HCT116 (cell line): ENCODE data around the gene COL23A1. TPM values are rescaled to one million over a fixed set of nuclear protein-coding genes. Genes with fewer than 3 reads are reported as not detected.

Experiments
- ATAC-seq: fragments of 200-7000 bp; cut with Tn5 transposase; 2 replicates; pipeline ENCODE4 v1.9.1; 2020; ENCODE audit warnings: mild to moderate bottlenecking, moderate library complexity
- BruUV-seq: library from RNA; stranded (reverse); fragments of 400-500 nt; replicated peaks from 2 replicates; lab custom pipeline; 2021; lab: Mats Ljungman, UMichigan
- CTCF ChIA-PET: fragments of 300-600 bp; sonication (Branson Sonifier 250); formaldehyde crosslinking; loops from one replicate; lab custom pipeline; 2021; ENCODE audit warnings: antibody characterized with exemption; lab: Charles Lee
- POLR2A ChIA-PET: fragments of 300-600, 350-600 bp; sonication (Branson Sonifier 250); formaldehyde crosslinking; loops from one replicate; lab custom pipeline; 2021; ENCODE audit warnings: antibody characterized with exemption; lab: Charles Lee
- RAD21 ChIA-PET, 2 experiments: fragments of 300-600 bp; sonication (Branson Sonifier 250); formaldehyde crosslinking; loops; one replicate each; lab custom pipeline; 2023; ENCODE audit warnings: low total read pairs in 2 of 2; ENCODE audit not compliant: uncharacterized antibody in 2 of 2, unreplicated experiment in 2 of 2, low non-redundant PET in 1 of 2; lab: Charles Lee
- DNase-seq: peaks from one replicate; pipeline ENCODE4 v3.0.0-alpha.2; 2010; ENCODE audit warnings: low read depth, low spot score
- H2AFZ ChIP-seq: fragments of 200-600 bp; shearing (Covaris generic), sonication (generic); 2 replicates; pipeline ENCODE4 v1.6.1; 2017; ENCODE audit warnings: low read depth, mixed run types, mixed read lengths, antibody characterized with exemption, low read length; ENCODE audit not compliant: poor library complexity, severe bottlenecking
- H3K27ac ChIP-seq: 2 replicates; pipeline ENCODE4 v1.5.1; 2012; ENCODE audit warnings: low read depth, low read length
- H3K27me3 ChIP-seq: fragments of 200-600 bp; sonication (generic); 2 replicates; pipeline ENCODE4 v1.6.1; 2016; ENCODE audit warnings: mixed run types, low read length, mixed read lengths; ENCODE audit not compliant: insufficient read depth
- H3K36me3 ChIP-seq, 2 experiments: fragments of 200-500 bp in 1 of 2; fragments of 200-600 bp in 1 of 2; sonication (Bioruptor generic) in 1 of 2; sonication (generic) in 1 of 2; 2 replicates each; pipeline versions ENCODE4 v1.5.1 to v1.6.1; 2014 to 2016; ENCODE audit warnings: low read length in 2 of 2, inconsistent platforms in 1 of 2, mixed read lengths in 1 of 2, mixed run types in 1 of 2; ENCODE audit not compliant: insufficient read depth in 2 of 2, control insufficient read depth in 1 of 2
- H3K4me1 ChIP-seq, 2 experiments: fragments of 200-600 bp in 1 of 2; sonication (generic) in 1 of 2; 2 replicates each; pipeline versions ENCODE4 v1.5.1 to v1.6.1; 2012 to 2017; ENCODE audit warnings: low read length in 2 of 2, inconsistent platforms in 1 of 2, mild to moderate bottlenecking in 1 of 2, mixed read lengths in 1 of 2, mixed run types in 1 of 2, moderate library complexity in 1 of 2; ENCODE audit not compliant: insufficient read depth in 2 of 2, control insufficient read depth in 1 of 2
- H3K4me2 ChIP-seq: fragments of 200-600 bp; sonication (generic); 2 replicates; pipeline ENCODE4 v1.6.1; 2017; ENCODE audit warnings: mixed run types, low read length, mixed read lengths
- H3K4me3 ChIP-seq, 2 experiments: fragments of 200-600 bp in 1 of 2; sonication (generic) in 1 of 2; replicated peaks in 1 of 2; 2 replicates each; pipeline ENCODE4 v1.5.1; 2011 to 2016; ENCODE audit warnings: low read length in 2 of 2, control low read depth in 1 of 2, low read depth in 1 of 2, mild to moderate bottlenecking in 1 of 2, mixed read lengths in 1 of 2, mixed run types in 1 of 2
- H3K79me2 ChIP-seq: fragments of 200-600 bp; sonication (generic); 2 replicates; pipeline ENCODE4 v1.6.1; 2017; ENCODE audit warnings: mild to moderate bottlenecking, mixed run types, low read length, moderate library complexity, mixed read lengths; ENCODE audit not compliant: insufficient read depth
- H3K9ac ChIP-seq: fragments of 200-600 bp; sonication (generic); 2 replicates; pipeline ENCODE4 v1.6.1; 2016; ENCODE audit warnings: low read length, mixed read lengths
- H3K9me2 ChIP-seq: fragments of 200-600 bp; sonication (generic), shearing (Covaris generic); 2 replicates; pipeline ENCODE4 v1.6.1; 2017; ENCODE audit warnings: mixed run types, mild to moderate bottlenecking, moderate library complexity; ENCODE audit not compliant: insufficient read depth
- H3K9me3 ChIP-seq, 2 experiments: fragments of 200-500 bp in 1 of 2; fragments of 200-600 bp in 1 of 2; sonication (Bioruptor generic) in 1 of 2; sonication (generic) in 1 of 2; 2 replicates each; pipeline ENCODE4 v1.6.1; 2014 to 2017; ENCODE audit warnings: low read length in 2 of 2, mixed read lengths in 2 of 2, inconsistent platforms in 1 of 2, low read depth in 1 of 2, mild to moderate bottlenecking in 1 of 2, mixed run types in 1 of 2, moderate library complexity in 1 of 2; ENCODE audit not compliant: control insufficient read depth in 1 of 2, insufficient read depth in 1 of 2
- H4K20me1 ChIP-seq: fragments of 200-600 bp; sonication (generic), shearing (Covaris generic); 2 replicates; pipeline ENCODE4 v1.6.1; 2017; ENCODE audit warnings: mixed run types, mild to moderate bottlenecking, moderate library complexity; ENCODE audit not compliant: insufficient read depth
- CBX3 ChIP-seq: IDR thresholded peaks from 2 replicates; pipeline ENCODE4 v1.6.1; 2012; ENCODE audit warnings: low read depth
- CEBPB ChIP-seq: IDR thresholded peaks from 2 replicates; pipeline ENCODE4 v1.6.1; 2012; ENCODE audit warnings: low read depth
- EGR1 ChIP-seq: IDR thresholded peaks from 2 replicates; pipeline ENCODE4 v1.6.1; 2012; ENCODE audit warnings: low read depth
- ELF1 ChIP-seq: IDR thresholded peaks from 2 replicates; pipeline ENCODE4 v1.6.1; 2012; ENCODE audit warnings: low read depth, borderline replicate concordance
- EZH2 ChIP-seq: fragments of 200-600 bp; sonication (generic); IDR thresholded peaks from 2 replicates; pipeline ENCODE4 v1.6.1; 2017; ENCODE audit warnings: antibody characterized with exemption, mixed run types
- EZH2phosphoT487 ChIP-seq: fragments of 200-600 bp; IDR thresholded peaks from 2 replicates; pipeline ENCODE4 v1.6.1; 2018; ENCODE audit warnings: antibody characterized with exemption, borderline replicate concordance
- JUND ChIP-seq: IDR thresholded peaks from 2 replicates; pipeline ENCODE4 v1.6.1; 2012
- POLR2A ChIP-seq: IDR thresholded peaks from 2 replicates; pipeline ENCODE4 v1.7.0; 2011; ENCODE audit warnings: borderline replicate concordance; ENCODE audit not compliant: insufficient read depth, insufficient read length; ENCODE audit errors: extremely low read depth
- RAD21 ChIP-seq: IDR thresholded peaks from 2 replicates; pipeline ENCODE4 v1.6.1; 2012; ENCODE audit warnings: low read depth, mild to moderate bottlenecking
- SP1 ChIP-seq: IDR thresholded peaks from 2 replicates; pipeline ENCODE4 v1.6.1; 2012; ENCODE audit warnings: low read depth
- TCF7L2 ChIP-seq: IDR thresholded peaks from 2 replicates; pipeline ENCODE4 v1.7.0; 2011; ENCODE audit warnings: borderline replicate concordance, inconsistent platforms; ENCODE audit not compliant: insufficient read depth, insufficient read length; ENCODE audit errors: extremely low read depth
- YY1 ChIP-seq: IDR thresholded peaks from 2 replicates; pipeline ENCODE4 v1.6.1; 2011; ENCODE audit warnings: low read length, low read depth, moderate library complexity, mild to moderate bottlenecking; ENCODE audit not compliant: insufficient replicate concordance; ENCODE audit errors: extremely low read depth
- ZFX ChIP-seq: fragments of 450-650 bp; IDR thresholded peaks from 2 replicates; pipeline ENCODE4 v1.6.1; 2017
- ZNF274 ChIP-seq: fragments of 200-500 bp; sonication (Bioruptor generic); IDR thresholded peaks from 2 replicates; pipeline ENCODE4 v1.6.1; 2014; ENCODE audit warnings: mild to moderate bottlenecking, low read depth, low read length, inconsistent platforms
- intact Hi-C: fragments of 100-400 bp; cut with micrococcal nuclease; formaldehyde crosslinking; loops from 2 replicates; pipeline ENCODE4 v1.10.0; 2022
- total RNA-seq: library from RNA; stranded (reverse); gene quantifications from one replicate; pipeline ENCODE4 v1.2.1, GENCODE V29; 2021; ENCODE audit not compliant: unreplicated experiment
- TF ChIP-seq, protein P1 (sequence below), 3 experiments: fragments of 200-600 bp in 1 of 3; sonication (generic) in 1 of 3; IDR thresholded peaks in 2 of 3; conservative IDR thresholded peaks in 1 of 3; 2 replicates each; pipeline ENCODE4 v1.5.1; 2012 to 2017; ENCODE audit warnings: low read depth in 2 of 3, low read length in 2 of 3, antibody characterized with exemption in 1 of 3, borderline replicate concordance in 1 of 3, control low read depth in 1 of 3, mild to moderate bottlenecking in 1 of 3, mixed read lengths in 1 of 3, mixed run types in 1 of 3, moderate library complexity in 1 of 3; ENCODE audit not compliant: insufficient read depth in 1 of 3
- TF ChIP-seq, protein P2 (sequence below): IDR thresholded peaks from 2 replicates; pipeline ENCODE4 v1.6.1; 2012; ENCODE audit warnings: low read depth

The COL23A1 gene
- total RNA-seq, 1 experiment from 2014 or later = not detected

DNA sequence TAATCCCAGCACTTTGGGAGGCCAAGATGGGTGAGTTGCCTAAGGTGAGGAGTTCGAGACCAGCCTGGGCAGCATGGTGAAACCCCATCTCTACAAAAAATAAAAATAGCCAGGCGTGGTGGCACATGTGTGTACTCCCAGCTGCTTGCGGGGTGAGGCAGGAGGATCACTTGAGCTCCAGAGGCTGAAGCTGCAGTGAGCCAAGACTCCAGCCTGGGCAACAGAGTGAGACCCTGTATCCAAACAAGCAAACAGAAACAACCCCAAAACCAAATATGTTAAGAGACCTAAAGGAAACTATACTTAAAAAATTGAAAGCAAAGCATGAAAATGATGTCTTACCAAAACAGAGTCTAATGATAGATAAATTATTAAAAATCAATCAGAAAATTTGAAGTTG is 373.4 kb downstream of the COL23A1 start:
- ChIA-PET RAD21 (no interaction called here), POLR2A (interaction anchor here (0.7 kb wide), 1 partner anchor 10 kb away, joined by 3 read pairs; no protein-coding TSS in a partner anchor), CTCF (no interaction called here)
- no peak overlapping the region for H3K9ac ChIP-seq
- DNase-seq = no peak
- H3K4me1 ChIP-seq = peaks cover 3 to 14% of the 10 kb centered on the region in 2 experiments; a peak in 3 of 4 replicates
- BruUV-seq = no TSS peak
- H3K27me3 ChIP-seq = no peaks in the 10 kb centered on the region
- no peak overlapping the region for H2AFZ ChIP-seq
- H3K9me2 ChIP-seq = no peaks in the 10 kb centered on the region
- no peak for TF ChIP-seq EGR1
- TF ChIP-seq CEBPB = no peak
- no peak for TF ChIP-seq SP1
- TF ChIP-seq YY1 = no peak
- no peak for TF ChIP-seq TCF7L2
- no peak for TF ChIP-seq EZH2phosphoT487
- TF ChIP-seq RAD21 = no peak
- TF ChIP-seq EZH2 = no peak
- TF ChIP-seq CBX3 = no peak
- TF ChIP-seq POLR2A = no peak
- no peak for TF ChIP-seq ZNF274
- no peak for TF ChIP-seq ZFX
- no peak for TF ChIP-seq ELF1
- TF ChIP-seq, protein P1, sequence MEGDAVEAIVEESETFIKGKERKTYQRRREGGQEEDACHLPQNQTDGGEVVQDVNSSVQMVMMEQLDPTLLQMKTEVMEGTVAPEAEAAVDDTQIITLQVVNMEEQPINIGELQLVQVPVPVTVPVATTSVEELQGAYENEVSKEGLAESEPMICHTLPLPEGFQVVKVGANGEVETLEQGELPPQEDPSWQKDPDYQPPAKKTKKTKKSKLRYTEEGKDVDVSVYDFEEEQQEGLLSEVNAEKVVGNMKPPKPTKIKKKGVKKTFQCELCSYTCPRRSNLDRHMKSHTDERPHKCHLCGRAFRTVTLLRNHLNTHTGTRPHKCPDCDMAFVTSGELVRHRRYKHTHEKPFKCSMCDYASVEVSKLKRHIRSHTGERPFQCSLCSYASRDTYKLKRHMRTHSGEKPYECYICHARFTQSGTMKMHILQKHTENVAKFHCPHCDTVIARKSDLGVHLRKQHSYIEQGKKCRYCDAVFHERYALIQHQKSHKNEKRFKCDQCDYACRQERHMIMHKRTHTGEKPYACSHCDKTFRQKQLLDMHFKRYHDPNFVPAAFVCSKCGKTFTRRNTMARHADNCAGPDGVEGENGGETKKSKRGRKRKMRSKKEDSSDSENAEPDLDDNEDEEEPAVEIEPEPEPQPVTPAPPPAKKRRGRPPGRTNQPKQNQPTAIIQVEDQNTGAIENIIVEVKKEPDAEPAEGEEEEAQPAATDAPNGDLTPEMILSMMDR (IDR thresholded peaks at IDR 0.05 in 2 of 3, conservative IDR thresholded peaks at IDR 0.05 in 1 of 3; ENCODE audit: borderline replicate concordance in 1 of 3, insufficient read depth in 1 of 3, low read depth in 2 of 3, low read length in 2 of 3) = no peak
- no peak for TF ChIP-seq JUND
- TF ChIP-seq, protein P2, sequence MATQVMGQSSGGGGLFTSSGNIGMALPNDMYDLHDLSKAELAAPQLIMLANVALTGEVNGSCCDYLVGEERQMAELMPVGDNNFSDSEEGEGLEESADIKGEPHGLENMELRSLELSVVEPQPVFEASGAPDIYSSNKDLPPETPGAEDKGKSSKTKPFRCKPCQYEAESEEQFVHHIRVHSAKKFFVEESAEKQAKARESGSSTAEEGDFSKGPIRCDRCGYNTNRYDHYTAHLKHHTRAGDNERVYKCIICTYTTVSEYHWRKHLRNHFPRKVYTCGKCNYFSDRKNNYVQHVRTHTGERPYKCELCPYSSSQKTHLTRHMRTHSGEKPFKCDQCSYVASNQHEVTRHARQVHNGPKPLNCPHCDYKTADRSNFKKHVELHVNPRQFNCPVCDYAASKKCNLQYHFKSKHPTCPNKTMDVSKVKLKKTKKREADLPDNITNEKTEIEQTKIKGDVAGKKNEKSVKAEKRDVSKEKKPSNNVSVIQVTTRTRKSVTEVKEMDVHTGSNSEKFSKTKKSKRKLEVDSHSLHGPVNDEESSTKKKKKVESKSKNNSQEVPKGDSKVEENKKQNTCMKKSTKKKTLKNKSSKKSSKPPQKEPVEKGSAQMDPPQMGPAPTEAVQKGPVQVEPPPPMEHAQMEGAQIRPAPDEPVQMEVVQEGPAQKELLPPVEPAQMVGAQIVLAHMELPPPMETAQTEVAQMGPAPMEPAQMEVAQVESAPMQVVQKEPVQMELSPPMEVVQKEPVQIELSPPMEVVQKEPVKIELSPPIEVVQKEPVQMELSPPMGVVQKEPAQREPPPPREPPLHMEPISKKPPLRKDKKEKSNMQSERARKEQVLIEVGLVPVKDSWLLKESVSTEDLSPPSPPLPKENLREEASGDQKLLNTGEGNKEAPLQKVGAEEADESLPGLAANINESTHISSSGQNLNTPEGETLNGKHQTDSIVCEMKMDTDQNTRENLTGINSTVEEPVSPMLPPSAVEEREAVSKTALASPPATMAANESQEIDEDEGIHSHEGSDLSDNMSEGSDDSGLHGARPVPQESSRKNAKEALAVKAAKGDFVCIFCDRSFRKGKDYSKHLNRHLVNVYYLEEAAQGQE = no peak
- no peak overlapping the region for H3K27ac ChIP-seq
- no peak overlapping the region for H3K4me3 ChIP-seq
- no peaks in the 10 kb centered on the region for H4K20me1 ChIP-seq
- H3K36me3 ChIP-seq = peaks cover 24 to 42% of the 10 kb centered on the region in 2 experiments; a peak in 3 of 4 replicates
- H3K4me2 ChIP-seq = no peak overlapping the region
- intact Hi-C loops = no loop called here
- peaks cover 9% of the 10 kb centered on the region; the same call in 1 of the 2 replicates for H3K79me2 ChIP-seq
- H3K9me3 ChIP-seq = no peaks in the 10 kb centered on the region
- ATAC-seq = no peak
